Rectal smooth muscle tissue (tissue), 1 donor: ENCODE data around the gene BTN3A1.
"Not testable (repeated sequence)": the region's sequence is repeated elsewhere in the genome, so short reads cannot be mapped to it uniquely, and the experiment has no call there.

ENCODE experiments used
- H3K27ac ChIP-seq: one replicate; pipeline ENCODE4 v1.7.0; 2013; ENCODE audit warnings: low read depth, low read length, inconsistent platforms
- H3K27me3 ChIP-seq: one replicate; pipeline ENCODE4 v1.7.0; 2013; ENCODE audit warnings: low read length; ENCODE audit not compliant: control insufficient read depth, insufficient read depth
- H3K36me3 ChIP-seq: one replicate; pipeline ENCODE4 v1.7.0; 2013; ENCODE audit warnings: low read length; ENCODE audit not compliant: control insufficient read depth, insufficient read depth
- H3K4me1 ChIP-seq: one replicate; pipeline ENCODE4 v1.7.0; 2013; ENCODE audit warnings: low read length; ENCODE audit not compliant: control insufficient read depth, insufficient read depth
- H3K4me3 ChIP-seq: one replicate; pipeline ENCODE4 v1.7.0; 2013; ENCODE audit warnings: low read length
- H3K9ac ChIP-seq: one replicate; pipeline ENCODE4 v1.7.0; 2013; ENCODE audit warnings: low read length

The BTN3A1 gene

GRCh38 chr6:26457264-26457805 lies 55.3 kb downstream of the BTN3A1 start:
- peak overlapping the region; percentile 94 for H3K27ac ChIP-seq

GRCh38 chr6:26457806-26458688 lies 56.0 kb downstream of the BTN3A1 start, which contains the start of gene BTN2A1:
TSS of gene BTN2A1 (plus strand) at chr6:26457955. CDS start at chr6:26458637, 682 bp downstream.
- H3K4me3 ChIP-seq, result peak within 1 kb of the TSS; percentile 96
- H3K9ac ChIP-seq, result peak within 1 kb of the TSS; percentile 84
- H3K27me3 ChIP-seq, result no peaks in the 10 kb centered on the region
- peak within 1 kb of the TSS; percentile 94 for H3K27ac ChIP-seq
- H3K4me1 ChIP-seq, result peaks cover 18% of the 10 kb centered on the region
- H3K36me3 ChIP-seq, result peaks cover 7% of the 10 kb centered on the region

More at GRCh38 chr6:26457264-26457805, 55.3 kb downstream of the BTN3A1 start:
- Histone ChIP-seq H3K9ac (no peak overlapping the region), H3K4me3 (peak overlapping the region; percentile 48), H3K27me3 (no peaks in the 10 kb centered on the region), H3K4me1 (peaks cover 18% of the 10 kb centered on the region), H3K36me3 (peaks cover 2% of the 10 kb centered on the region)

GRCh38 chr6:26459023-26459810 lies 57.1 kb downstream of the BTN3A1 start:
- H3K36me3 ChIP-seq, result peaks cover 16% of the 10 kb centered on the region
- peak overlapping the region; percentile 38 for H3K4me3 ChIP-seq
- H3K9ac ChIP-seq, result no peak overlapping the region

GRCh38 chr6:26461353-26461752 lies 59.3 kb downstream of the BTN3A1 start:
- Histone ChIP-seq H3K4me1 (peaks cover 18% of the 10 kb centered on the region), H3K36me3 (peaks cover 36% of the 10 kb centered on the region), H3K4me3 (peak overlapping the region; percentile 7)
- H3K9ac ChIP-seq, H3K27me3 ChIP-seq, H3K27ac ChIP-seq: not testable (repeated sequence)

More at GRCh38 chr6:26459023-26459810, 57.1 kb downstream of the BTN3A1 start:
- Histone ChIP-seq H3K27ac (no peak overlapping the region), H3K27me3 (no peaks in the 10 kb centered on the region), H3K4me1 (peaks cover 18% of the 10 kb centered on the region)

GRCh38 chr6:26464014-26464413 lies 61.9 kb downstream of the BTN3A1 start:
- H3K27ac ChIP-seq, result no peak overlapping the region
- no peak overlapping the region for H3K9ac ChIP-seq
- H3K4me3 ChIP-seq, result no peak overlapping the region
- peaks cover 57% of the 10 kb centered on the region for H3K36me3 ChIP-seq
- no peaks in the 10 kb centered on the region for H3K27me3 ChIP-seq
- peaks cover 16% of the 10 kb centered on the region for H3K4me1 ChIP-seq

GRCh38 chr6:26464416-26465131 lies 62.5 kb downstream of the BTN3A1 start:
- H3K27me3 ChIP-seq, result no peaks in the 10 kb centered on the region
- no peak overlapping the region for H3K4me3 ChIP-seq
- peaks cover 11% of the 10 kb centered on the region for H3K4me1 ChIP-seq
- H3K36me3 ChIP-seq, result peaks cover 58% of the 10 kb centered on the region
- H3K9ac ChIP-seq, result no peak overlapping the region
- H3K27ac ChIP-seq, result no peak overlapping the region
